Measurements from ENCODE around the gene LHX8.

The LHX8 gene

GRCh38 chr1:75203415-75204277, 69.5 kb downstream of the LHX8 start:
- no peak for DNase-seq (ENCODE audit: low read depth in 1 of 2, low spot score in 1 of 2)

GRCh38 chr1:75208862-75209261, 74.7 kb downstream of the LHX8 start:
- DNase-seq (ENCODE audit: low read depth in 1 of 2, low spot score in 1 of 2) = no peak

Measured in activated CD4-positive, alpha-beta T cell treated with anti-CD3 and anti-CD28 coated beads, Interleukin-2, amount 50 U/mL, for 24 hours (primary cell).